Activated naive CD4-positive, alpha-beta T cell treated with anti-CD3 and anti-CD28 coated beads for 36 hours (primary cell): ENCODE data around the gene TRPM5. TPM values are rescaled to one million over a fixed set of nuclear protein-coding genes. Genes with fewer than 3 reads are reported as not detected.

ENCODE experiments used
- CTCF ChIA-PET: fragments of 350-600 bp; sonication (Branson Sonifier 250); formaldehyde crosslinking; loops from one replicate; lab custom pipeline; 2021; ENCODE audit warnings: antibody characterized with exemption; lab: Charles Lee
- DNase-seq: peaks from one replicate; pipeline ENCODE4 v3.0.0-alpha.2; 2020
- H3K27ac Mint-ChIP-seq: one replicate; pipeline ENCODE4 v1.8.0; 2021; ENCODE audit warnings: mild to moderate bottlenecking, mixed read lengths
- H3K27me3 Mint-ChIP-seq: one replicate; pipeline ENCODE4 v1.8.0; 2021; ENCODE audit warnings: low read depth, mixed read lengths
- H3K36me3 Mint-ChIP-seq: one replicate; pipeline ENCODE4 v1.8.0; 2021; ENCODE audit warnings: low read depth, mixed read lengths
- H3K4me1 Mint-ChIP-seq: one replicate; pipeline ENCODE4 v1.8.0; 2021; ENCODE audit warnings: low read depth, mixed read lengths
- H3K4me3 Mint-ChIP-seq: one replicate; pipeline ENCODE4 v1.8.0; 2021; ENCODE audit warnings: mild to moderate bottlenecking, moderate library complexity, mixed read lengths
- H3K9me3 Mint-ChIP-seq: one replicate; pipeline ENCODE4 v1.8.0; 2021; ENCODE audit warnings: mixed read lengths
- intact Hi-C: fragments of 100-400 bp; cut with micrococcal nuclease; formaldehyde crosslinking; loops from one replicate; pipeline ENCODE4 v1.15.1; 2023
- total RNA-seq, 2 experiments: library from RNA; stranded (reverse); gene quantifications; one replicate each; pipeline ENCODE4 v1.2.3, GENCODE V29; 2021

TRPM5 gene
- total RNA-seq, 2 experiments from 2014 or later = not detected

- H3K27me3 Mint-ChIP-seq = no peaks in the 10 kb centered on the region
- H3K4me1 Mint-ChIP-seq = peaks cover 16% of the 10 kb centered on the region
- intact Hi-C loops = loop anchor here (1.0 to 5.0 kb wide), 10 partner anchors 20 to 591 kb away; partner anchors contain the start of genes C11orf21, CD81, CDKN1C and KCNQ1
- H3K27ac Mint-ChIP-seq = peak within 1 kb of the TSS; percentile 87
- CTCF ChIA-PET = interaction anchor here (0.6 to 6.1 kb wide), 7 partner anchors 13 to 131 kb away, joined by 4 to 38 read pairs (median 6); partner anchors contain the start of genes C11orf21 and TSPAN32
- peaks cover 4% of the 10 kb centered on the region for H3K36me3 Mint-ChIP-seq
- peak within 1 kb of the TSS; percentile 84 for H3K4me3 Mint-ChIP-seq
- DNase-seq = peak; percentile 99
- no peaks in the 10 kb centered on the region for H3K9me3 Mint-ChIP-seq
These were observed 44.1 kb downstream of the TRPM5 start, which contains the start of gene TSSC4 for GRCh38 chr11:2400069-2400761. TSSC4 (plus strand) TSS chr11:2400750; CDS start chr11:2402634, 1,884 bp downstream.

GRCh38 chr11:2399488-2400068, 44.7 kb downstream of the TRPM5 start:
- intact Hi-C loops = loop anchor here (1.0 to 5.0 kb wide), 10 partner anchors 21 to 591 kb away; partner anchors contain the start of genes C11orf21, CD81, CDKN1C and KCNQ1
- Mint-ChIP-seq H3K27me3 (no peaks in the 10 kb centered on the region), H3K27ac (peak overlapping the region; percentile 87), H3K4me3 (peak overlapping the region; percentile 84), H3K4me1 (peaks cover 16% of the 10 kb centered on the region), H3K36me3 (peaks cover 4% of the 10 kb centered on the region), H3K9me3 (no peaks in the 10 kb centered on the region)
- CTCF ChIA-PET = interaction anchor here (2.8 to 6.1 kb wide), 3 partner anchors 21 to 98 kb away, joined by 6 to 38 read pairs (median 20); partner anchors contain the start of genes C11orf21 and TSPAN32
- DNase-seq = peak; percentile 31

- H3K4me3 Mint-ChIP-seq = peak overlapping the region; percentile 84
- H3K9me3 Mint-ChIP-seq = no peaks in the 10 kb centered on the region
- H3K4me1 Mint-ChIP-seq = peaks cover 16% of the 10 kb centered on the region
- no peaks in the 10 kb centered on the region for H3K27me3 Mint-ChIP-seq
- peak overlapping the region; percentile 87 for H3K27ac Mint-ChIP-seq
- intact Hi-C loops = no loop called here
- no peak for DNase-seq
- H3K36me3 Mint-ChIP-seq = peaks cover 4% of the 10 kb centered on the region
- CTCF ChIA-PET = interaction anchor here (2.8 to 6.1 kb wide), 2 partner anchors 94 to 97 kb away, joined by 6 to 38 read pairs; partner anchors contain the start of genes C11orf21 and TSPAN32
These were observed 45.5 kb downstream of the TRPM5 start for GRCh38 chr11:2398664-2399355.

DNA sequence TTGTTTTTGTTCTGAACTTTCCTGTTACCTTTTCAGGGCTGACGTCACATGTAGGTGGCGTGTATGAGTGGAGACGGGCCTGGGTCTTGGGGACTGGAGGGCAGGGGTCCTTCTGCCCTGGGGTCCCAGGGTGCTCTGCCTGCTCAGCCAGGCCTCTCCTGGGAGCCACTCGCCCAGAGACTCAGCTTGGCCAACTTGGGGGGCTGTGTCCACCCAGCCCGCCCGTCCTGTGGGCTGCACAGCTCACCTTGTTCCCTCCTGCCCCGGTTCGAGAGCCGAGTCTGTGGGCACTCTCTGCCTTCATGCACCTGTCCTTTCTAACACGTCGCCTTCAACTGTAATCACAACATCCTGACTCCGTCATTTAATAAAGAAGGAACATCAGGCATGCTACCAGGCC, 47.3 kb downstream of the TRPM5 start:
- no peaks in the 10 kb centered on the region for H3K9me3 Mint-ChIP-seq
- CTCF ChIA-PET = interaction anchor here (6.1 kb wide), 1 partner anchor 92 kb away, joined by 38 read pairs; no protein-coding TSS in a partner anchor
- H3K4me1 Mint-ChIP-seq = peaks cover 9% of the 10 kb centered on the region
- no peak for DNase-seq
- H3K27me3 Mint-ChIP-seq = no peaks in the 10 kb centered on the region
- H3K36me3 Mint-ChIP-seq = peaks cover 1% of the 10 kb centered on the region
- no peak overlapping the region for H3K27ac Mint-ChIP-seq
- H3K4me3 Mint-ChIP-seq = no peak overlapping the region
- intact Hi-C loops = no loop called here

DNA sequence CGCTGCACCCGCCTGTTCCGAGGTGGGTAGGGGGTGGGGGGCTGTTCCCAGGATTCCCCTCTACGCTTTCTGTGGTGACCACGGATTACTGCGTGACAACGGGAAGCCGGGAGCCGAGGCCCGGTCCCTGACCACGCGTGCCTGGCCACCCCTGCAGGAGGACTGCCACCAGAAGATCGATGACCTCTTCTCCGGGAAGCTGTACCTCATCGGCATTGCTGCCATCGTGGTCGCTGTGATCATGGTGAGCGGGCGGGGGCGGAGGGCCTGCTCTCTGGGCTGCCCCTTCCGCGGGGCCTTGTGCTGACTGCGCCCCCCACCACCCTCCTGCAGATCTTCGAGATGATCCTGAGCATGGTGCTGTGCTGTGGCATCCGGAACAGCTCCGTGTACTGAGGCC, 47.8 kb downstream of the TRPM5 start:
- peaks cover 1% of the 10 kb centered on the region for H3K36me3 Mint-ChIP-seq
- no peaks in the 10 kb centered on the region for H3K9me3 Mint-ChIP-seq
- intact Hi-C loops = no loop called here
- peaks cover 5% of the 10 kb centered on the region for H3K4me1 Mint-ChIP-seq
- no peaks in the 10 kb centered on the region for H3K27me3 Mint-ChIP-seq
- DNase-seq = no peak
- CTCF ChIA-PET = interaction anchor here (6.1 kb wide), 1 partner anchor 91 kb away, joined by 38 read pairs; no protein-coding TSS in a partner anchor
- no peak overlapping the region for H3K27ac Mint-ChIP-seq
- H3K4me3 Mint-ChIP-seq = no peak overlapping the region

DNA sequence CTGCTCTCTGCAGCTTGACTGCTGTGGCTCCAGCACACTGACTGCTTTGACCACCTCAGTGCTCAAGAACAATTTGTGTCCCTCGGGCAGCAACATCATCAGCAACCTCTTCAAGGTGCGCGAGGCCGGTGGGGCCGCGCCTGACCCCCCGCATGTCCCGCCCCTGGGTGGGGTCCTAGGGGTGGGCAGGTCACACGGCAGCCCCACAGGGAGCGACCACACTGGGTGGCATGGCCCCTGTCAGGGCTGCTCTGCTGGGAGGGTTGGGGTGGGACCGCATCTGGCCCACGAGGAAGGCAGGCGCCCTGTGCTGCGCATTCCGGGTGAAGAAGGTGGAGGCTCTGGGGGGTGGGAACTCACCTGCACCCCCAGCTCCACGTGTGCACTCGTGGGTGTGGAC, 48.5 kb downstream of the TRPM5 start:
- H3K27ac Mint-ChIP-seq = no peak overlapping the region
- no peaks in the 10 kb centered on the region for H3K9me3 Mint-ChIP-seq
- no peaks in the 10 kb centered on the region for H3K27me3 Mint-ChIP-seq
- H3K4me1 Mint-ChIP-seq = peaks cover 2% of the 10 kb centered on the region
- H3K36me3 Mint-ChIP-seq = no peaks in the 10 kb centered on the region
- H3K4me3 Mint-ChIP-seq = no peak overlapping the region
- intact Hi-C loops = no loop called here
- no peak for DNase-seq
- CTCF ChIA-PET = no interaction called here

DNA sequence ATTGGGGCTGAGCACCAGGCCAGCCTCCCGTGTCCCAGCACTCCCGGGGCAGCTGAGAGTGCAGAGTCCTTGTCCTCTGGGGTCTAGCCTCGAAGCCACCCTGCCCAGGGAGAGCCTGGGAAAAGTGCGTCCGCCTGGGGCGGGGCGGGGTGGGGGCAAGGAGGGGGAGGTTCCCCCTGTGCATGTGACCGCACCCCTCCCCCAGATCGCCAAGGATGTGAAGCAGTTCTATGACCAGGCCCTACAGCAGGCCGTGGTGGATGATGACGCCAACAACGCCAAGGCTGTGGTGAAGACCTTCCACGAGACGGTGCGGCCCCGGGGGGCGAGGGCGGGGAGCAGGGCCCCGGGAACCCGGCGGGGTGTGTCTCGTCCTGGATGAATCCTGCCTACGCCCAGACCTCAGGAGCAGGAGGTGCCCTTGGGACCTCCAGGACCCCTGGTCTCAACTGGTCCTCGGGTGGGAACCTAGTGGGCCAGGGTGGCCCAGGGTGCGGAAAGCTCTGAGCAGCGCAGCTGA, 49.0 kb downstream of the TRPM5 start:
- no peaks in the 10 kb centered on the region for H3K27me3 Mint-ChIP-seq
- intact Hi-C loops = no loop called here
- H3K9me3 Mint-ChIP-seq = no peaks in the 10 kb centered on the region
- peaks cover 2% of the 10 kb centered on the region for H3K36me3 Mint-ChIP-seq
- H3K27ac Mint-ChIP-seq = no peak overlapping the region
- no peak overlapping the region for H3K4me3 Mint-ChIP-seq
- CTCF ChIA-PET = no interaction called here
- peaks cover 2% of the 10 kb centered on the region for H3K4me1 Mint-ChIP-seq
- DNase-seq = no peak

DNA sequence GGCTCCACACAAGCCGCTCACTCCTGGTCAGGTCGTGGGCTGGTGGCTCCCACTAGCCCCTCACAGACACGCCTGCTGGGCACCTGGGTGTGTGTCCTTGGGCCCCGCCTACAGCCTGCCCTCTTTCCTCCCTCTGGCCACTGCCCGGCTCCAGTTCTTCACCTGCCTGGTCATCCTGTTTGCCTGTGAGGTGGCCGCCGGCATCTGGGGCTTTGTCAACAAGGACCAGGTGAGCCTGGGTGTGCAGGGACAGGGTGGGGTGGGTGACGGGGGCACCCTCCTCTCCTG, 49.6 kb downstream of the TRPM5 start:
- Mint-ChIP-seq H3K4me1 (peaks cover 3% of the 10 kb centered on the region), H3K9me3 (no peaks in the 10 kb centered on the region), H3K27me3 (no peaks in the 10 kb centered on the region), H3K27ac (no peak overlapping the region), H3K4me3 (no peak overlapping the region), H3K36me3 (peaks cover 2% of the 10 kb centered on the region)
- CTCF ChIA-PET = no interaction called here
- DNase-seq = no peak
- intact Hi-C loops = no loop called here

Other genes starting within 250 kb of the TRPM5 start
- not detected for gene ASCL2, start 173.9 kb downstream of the TRPM5 start, total RNA-seq
- gene C11orf21, start 142.6 kb downstream of the TRPM5 start, total RNA-seq = 1 to 10 TPM; 6.1 to 6.6 TPM
- 1 to 10 TPM; 5.0 to 5.3 TPM for gene TSPAN32, start 142.5 kb downstream of the TRPM5 start, total RNA-seq
- gene CD81, start 67.2 kb downstream of the TRPM5 start, total RNA-seq = 100 to 1,000 TPM; 127 to 128 TPM
- 10 to 100 TPM; 41.9 to 42.0 TPM for gene TSSC4, start 43.8 kb downstream of the TRPM5 start, total RNA-seq
- 10 to 100 TPM; 10.6 to 10.8 TPM for gene KCNQ1, start 494 bp upstream of the TRPM5 start, total RNA-seq